Hypothalamus (tissue), 51 donors: ENCODE results near the gene GYPA.
"Not testable (repeated sequence)": the region's sequence is repeated elsewhere in the genome, so short reads cannot be mapped to it uniquely, and the experiment has no call there.

Experiments used
- DNase-seq, 51 donors: peaks; one replicate each; lab custom pipeline; 2025; lab: John Stamatoyannopoulos, UW

GYPA gene

DNA sequence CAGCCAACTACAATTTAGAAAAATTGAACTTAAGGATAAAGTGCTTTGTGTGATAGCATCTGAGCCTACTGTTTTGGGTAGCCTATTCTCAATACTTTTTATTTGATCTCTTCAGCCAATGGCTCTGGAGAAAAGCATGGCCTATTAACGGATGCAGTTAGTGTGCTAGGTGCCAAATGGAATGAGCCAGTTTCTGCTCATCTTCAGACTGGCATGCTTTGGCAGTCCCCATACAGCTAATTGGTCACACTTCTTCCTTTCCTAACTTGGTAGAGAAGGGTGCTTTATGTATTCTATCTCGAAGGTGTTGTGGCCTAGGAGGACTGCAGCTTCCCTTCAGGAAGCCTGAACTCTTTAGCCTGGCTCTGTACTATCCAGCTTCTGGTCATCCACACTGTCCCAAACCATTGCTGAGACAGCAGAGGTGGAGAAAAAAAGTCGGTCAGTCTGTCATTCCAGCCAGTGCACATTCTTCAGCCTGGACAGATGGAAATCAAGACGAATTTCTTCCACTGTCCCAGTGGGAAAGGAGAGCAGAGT lies 11.1 kb downstream of the GYPA start:
- DNase-seq = not testable (repeated sequence)

DNA sequence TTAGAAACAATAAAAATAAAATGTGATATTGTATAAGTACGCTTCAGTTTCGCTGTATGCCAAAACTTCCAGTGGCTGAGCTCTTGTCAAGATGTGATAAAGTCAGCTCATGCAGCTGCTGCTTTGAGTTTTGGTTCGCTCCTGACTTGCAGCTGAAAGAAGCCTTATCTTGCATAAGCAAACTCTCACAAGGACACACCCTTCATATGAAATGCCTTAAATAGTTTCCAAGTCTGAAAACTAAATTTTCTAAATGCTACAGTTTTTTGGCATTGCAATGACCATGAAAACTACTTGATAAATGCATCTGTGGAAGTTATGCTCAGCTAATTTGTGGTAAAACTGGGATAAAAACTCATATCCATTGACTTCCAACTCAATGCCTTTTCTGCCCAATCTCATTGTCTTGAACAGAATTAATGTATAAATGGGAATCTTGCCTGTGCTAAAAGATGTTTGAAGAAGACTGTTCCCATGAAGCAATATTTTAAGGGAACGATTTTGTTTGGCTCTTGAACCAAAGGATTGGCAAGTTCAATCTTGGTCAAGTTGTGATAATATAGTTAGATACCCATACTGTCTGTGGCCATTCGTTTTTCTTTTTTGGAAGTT lies 11.7 kb downstream of the GYPA start:
- DNase-seq = not testable (repeated sequence)

DNA sequence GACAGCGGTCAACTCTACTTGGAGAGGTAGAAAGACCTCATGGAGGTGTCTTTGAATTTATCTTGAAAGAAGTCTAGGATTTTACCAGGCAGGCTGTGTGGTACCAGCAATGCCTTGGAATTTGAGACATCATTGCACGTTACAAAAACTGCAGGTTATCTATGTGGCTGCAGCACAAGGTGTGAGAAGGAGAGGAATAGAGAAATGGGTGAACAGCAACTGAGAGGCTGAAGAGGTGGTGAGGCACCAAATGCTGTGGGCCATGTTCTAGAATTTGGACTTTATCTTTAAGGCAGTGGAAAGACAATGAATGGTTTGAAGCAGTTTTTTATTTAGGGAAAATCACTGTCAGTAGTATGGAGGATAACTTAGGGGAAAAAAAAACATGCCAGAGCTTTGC lies 15.4 kb downstream of the GYPA start:
- DNase-seq = not testable (repeated sequence)

DNA sequence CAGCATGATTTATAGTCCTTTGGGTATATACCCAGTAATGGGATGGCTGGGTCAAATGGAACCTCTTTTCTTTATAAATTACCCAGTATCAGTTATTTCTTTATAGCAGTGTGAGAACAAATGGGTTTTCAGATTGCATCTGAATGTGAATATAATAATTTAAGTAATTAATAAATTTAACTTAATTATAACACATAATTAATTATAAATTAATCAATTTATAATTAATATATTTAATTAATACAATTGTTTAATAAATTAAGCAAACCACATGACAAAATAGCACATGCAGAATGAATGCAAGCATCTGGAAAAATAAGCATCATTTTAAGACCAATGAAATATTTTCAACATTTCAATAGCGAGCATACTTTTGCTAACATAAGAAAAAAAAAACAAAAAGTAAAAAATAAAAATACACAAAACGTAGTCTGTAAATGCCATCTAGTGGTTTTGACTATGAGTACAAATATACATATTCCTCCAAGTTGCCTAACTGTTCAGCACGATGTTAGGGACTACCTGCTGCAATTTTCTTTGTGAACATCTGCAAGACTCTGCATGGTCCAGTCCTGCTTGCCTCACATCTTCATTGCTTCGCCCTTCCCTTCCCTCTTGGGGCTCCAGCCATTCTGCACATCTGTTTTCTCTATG lies 16.4 kb downstream of the GYPA start:
- not testable (repeated sequence) for DNase-seq

DNA sequence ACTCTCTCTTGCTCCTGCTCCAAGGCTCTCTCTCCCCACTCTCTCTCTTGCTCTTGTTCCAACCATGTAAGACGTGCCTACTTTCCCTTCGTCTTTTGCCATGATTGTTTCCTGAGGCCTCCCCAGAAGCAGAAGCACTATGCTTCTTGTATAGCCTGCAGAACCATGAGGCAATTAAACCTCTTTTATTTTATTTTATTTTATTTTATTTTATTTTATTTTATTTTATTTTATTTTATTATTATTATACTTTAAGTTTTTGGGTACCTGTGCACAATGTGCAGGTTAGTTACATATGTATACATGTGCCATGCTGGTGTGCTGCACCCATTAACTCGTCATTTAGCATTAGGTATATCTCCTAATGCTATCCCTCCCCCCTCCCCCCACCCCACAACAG lies 17.2 kb downstream of the GYPA start:
- DNase-seq = not testable (repeated sequence)

DNA sequence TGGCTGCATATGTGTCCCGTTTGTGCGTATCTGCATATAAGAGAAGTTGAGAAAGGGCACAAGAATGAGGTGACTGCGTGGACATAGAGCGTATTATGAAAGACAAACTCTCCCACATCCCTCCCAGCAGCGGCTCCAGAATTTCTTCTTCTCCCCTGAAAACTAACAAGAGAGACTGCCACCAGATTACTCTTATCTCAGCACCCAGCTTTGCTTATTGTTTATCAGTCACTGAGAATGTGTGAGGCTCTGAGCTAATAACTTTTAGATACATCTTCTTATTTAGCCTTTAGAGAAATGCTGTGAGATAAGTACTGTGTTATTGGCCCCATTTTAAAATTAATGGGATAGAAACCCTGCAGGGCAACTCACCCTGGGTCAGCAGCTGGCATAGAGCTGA lies 20.8 kb downstream of the GYPA start:
- DNase-seq = not testable (repeated sequence)

DNA sequence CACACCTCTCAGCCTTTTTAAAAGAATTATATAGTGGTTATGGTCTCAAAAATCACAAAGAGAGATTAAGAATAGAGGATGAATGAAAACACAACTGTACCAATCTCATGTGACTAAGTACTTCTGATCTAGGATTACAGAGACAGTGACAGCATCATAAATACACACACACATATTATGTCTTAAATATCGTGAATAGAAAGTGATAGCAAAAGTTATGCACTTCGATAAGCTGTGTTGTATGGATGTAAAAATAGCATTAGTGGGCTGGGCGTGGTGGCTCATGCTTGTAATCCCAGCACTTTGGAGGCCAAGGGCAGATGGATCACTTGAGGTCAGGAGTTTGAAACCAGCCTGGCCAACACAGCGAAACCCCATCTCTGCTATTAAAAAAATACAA lies 25.0 kb downstream of the GYPA start:
- no peak for DNase-seq

DNA sequence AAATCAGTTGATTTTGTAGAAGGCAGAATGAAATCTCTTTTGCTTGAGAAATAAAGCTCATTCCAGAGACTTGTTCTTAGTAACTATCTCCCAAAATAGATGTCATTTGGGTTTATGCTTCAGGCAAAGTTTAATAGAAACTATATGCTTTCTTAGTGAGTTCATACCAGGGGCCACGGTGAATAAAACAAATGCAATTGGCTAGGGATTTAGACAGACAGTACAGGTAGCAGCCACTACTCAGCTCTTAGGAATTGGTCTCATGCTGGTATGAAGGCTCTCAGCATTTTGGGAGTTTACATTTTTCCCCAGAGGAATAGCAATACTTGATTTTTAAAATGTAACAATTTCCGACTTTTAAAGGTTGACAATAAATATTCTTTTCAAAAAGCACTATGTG lies 27.0 kb downstream of the GYPA start:
- DNase-seq = no peak

DNA sequence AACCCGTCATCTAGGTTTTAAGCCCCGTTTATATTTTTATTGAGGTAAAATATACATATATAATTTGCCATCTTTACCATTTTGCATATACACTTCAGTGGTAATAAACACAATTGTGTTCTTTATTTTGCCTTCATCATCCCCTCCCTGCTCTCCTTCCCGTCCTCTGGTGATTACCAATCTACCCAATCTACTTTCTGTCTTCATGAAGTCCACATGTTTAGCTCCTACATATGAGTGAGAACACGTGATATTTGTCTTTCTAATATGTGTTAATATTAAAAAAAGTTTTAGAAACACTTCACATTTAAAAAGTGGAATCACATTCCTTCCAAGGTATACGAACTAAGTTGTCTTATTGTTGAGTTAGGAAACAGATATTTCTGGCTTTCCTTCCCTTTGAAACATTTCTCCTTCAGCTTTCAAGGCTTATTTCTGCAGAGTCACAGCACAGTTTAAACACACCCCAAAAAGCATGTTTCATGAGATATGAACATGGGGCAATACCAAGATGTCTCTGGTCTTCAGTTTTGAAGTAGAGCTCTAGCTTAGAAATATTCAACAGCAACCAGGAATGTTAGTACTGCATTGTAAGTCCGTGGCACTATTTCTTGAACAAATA lies 35.9 kb downstream of the GYPA start:
- no peak for DNase-seq

DNA sequence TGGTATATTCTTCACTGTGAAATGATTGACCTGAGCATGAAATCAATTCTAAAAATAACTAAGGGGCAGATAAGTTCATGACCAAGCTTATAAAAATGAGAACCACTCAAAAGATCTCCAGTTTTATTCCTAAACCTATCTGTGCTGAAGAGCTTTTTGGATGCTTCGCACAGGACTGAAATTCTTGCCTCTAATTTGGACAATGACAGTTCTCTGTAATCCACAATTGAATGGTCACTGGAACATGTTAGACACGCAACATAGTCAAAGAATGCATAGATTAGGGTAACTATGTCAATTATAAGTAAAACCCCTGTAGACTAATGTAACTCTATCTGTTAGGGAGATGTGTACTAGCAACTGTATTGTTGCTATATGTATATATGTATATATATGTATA lies 42.7 kb downstream of the GYPA start:
- DNase-seq = not testable (repeated sequence)

DNA sequence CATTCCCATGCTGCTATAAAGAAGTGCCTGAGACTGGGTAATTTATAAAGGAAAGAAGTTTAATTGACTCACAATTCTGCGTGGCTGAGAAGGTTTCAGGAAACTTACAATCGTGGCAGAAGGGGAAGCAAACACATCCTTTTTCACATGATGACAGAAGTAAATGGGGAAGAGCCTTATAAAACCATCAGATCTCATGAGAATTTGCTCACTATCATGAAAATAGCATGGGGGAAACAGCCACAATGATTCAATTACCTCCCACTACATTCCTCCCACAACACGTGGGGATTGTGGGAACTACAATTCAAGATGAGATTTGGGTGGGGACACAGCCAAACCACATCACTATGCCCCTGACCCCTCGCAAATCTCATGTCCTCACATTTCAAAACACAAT lies 46.5 kb downstream of the GYPA start:
- DNase-seq = not testable (repeated sequence)

DNA sequence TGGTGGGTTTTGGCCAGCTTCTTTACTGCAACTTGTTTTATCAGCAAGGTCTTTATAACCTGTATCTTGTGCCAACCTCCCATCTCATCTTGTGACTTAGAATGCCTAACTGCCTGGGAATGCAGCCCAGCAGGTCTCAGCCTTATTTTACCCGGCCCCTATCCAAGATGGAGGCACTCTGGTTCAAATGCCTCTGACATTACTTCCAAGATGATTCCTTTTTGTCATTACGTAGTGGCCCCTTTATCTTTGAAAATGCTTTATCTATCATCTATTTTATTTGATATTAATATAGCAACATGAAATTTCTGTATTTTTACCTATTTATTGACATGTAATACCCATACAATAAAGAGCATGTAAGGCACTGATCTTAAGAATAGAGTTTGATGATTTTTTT lies 49.3 kb downstream of the GYPA start:
- not testable (repeated sequence) for DNase-seq

DNA sequence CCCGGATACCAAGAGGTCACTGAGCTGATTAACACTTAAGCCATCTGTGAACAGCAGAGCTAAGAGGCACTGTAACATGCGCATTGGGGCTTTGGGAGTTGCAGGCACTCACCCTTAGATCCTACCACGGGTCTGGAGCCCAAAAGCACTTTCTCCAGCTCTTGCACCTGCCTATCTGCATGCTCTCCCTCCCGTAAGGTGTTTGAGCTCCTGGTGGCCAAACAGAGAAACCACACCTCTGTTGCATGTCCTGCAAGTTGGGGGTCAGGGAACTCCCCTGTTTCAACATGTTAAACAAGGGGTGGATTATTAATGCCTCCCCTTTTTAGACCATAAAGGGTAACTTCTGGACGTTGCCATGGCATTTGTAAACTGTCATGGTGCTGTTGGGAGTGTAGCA lies 49.8 kb downstream of the GYPA start:
- no peak for DNase-seq

DNA sequence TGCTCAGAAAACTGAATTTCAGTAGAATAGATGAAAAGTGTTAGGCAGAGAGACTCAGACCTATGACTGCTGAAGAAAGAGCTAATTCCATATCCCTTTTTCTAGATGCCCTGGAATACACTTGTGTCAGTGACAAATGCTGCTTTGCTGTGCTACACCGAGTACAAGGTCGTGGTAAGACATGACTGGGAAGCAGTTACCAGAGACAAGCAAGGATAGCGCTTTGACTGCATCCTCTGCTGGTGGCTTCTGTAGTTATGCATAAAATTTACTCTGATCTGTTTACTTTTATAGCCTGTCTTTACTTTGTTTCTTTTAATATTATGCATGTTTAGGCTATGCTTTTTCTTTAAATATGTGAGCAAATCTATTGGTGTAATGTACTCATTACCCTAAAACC lies 58.5 kb downstream of the GYPA start:
- DNase-seq = not testable (repeated sequence)

DNA sequence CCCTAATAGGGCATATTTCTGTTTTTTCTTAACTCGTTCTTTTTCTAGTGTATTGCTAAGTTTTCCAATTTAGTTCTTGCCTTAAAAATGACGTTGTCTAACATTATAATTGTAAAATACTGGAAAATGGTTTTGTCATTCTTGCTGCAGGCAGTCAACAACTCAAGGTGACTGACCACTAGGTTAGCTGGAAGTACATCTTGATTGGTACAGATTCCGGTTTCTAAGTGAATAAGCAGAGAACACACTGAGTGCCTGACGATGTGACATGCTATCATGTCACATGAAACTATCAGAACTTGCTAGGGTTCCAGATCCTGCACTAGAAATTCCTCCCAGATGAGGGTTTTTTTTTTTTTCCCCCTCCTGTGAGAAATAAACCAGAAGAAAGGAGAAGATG lies 60.4 kb downstream of the GYPA start:
- not testable (repeated sequence) for DNase-seq

DNA sequence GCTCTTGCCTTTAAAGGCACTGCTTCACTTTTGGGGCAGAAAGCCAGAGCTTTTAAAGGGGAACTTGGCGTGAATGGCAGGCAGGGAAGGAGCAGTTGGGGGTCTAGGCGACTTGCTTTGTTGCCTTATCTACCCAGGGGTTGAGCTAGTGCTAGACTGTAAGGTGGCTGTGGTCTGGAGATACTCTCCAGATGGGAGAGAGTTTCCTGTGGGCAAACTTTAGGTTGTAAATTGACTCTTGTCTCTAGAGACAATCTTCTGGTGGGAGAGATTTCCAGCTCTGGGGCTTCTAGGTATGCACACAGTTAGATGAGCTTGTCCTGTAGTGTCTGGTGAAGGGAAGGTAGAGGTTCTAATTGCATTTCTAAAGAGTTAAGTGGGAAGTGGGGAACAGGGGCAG lies 61.8 kb downstream of the GYPA start:
- DNase-seq = not testable (repeated sequence)

DNA sequence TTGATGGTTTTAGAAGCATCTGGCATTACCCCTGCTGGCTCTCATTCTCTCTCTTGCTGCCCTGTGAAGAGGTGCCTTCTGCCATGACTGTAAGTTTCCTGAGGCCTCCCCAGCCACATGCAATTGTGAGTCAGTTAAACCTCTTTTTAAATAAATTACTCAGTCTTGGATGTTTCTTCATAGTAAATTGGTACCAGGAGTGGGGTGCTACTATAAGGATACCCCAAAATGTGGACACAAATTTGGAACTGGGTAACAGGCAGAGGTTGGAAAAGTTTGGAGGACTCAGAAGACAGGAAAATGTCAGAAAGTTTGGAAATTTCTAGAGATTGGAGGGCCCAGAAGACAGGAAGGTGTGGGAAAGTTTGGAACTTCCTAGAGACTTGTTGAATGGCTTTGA lies 79.0 kb downstream of the GYPA start:
- DNase-seq = not testable (repeated sequence)

DNA sequence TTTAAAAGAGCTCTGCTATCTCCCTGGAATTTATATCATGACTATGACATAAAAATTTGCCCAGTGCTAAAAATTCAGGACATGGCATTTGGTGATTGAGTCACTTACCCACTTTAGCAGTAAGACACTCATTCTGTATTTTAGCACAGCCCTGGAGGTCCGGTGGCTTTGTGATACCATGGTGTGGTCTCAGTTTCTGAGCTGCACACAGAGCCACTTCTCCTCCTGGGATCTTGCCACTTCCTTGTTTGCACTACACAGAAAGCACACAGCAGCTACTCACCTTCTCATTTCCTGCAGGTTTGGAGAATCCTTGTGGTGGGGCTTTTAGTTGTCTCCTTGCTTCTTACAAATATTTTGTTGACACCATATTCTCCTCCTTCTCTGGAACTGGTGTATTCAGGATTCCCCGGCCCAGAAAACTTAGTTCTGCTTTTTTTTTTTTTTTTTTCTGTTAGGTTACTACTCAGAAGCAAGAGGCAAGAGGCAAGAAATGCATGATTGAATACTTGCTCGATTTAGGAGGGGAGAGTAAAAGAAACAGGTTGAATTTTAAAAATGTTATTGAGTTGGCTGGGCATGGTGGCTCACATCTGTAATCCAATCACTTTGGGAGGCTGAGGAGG lies 80.2 kb downstream of the GYPA start:
- DNase-seq = not testable (repeated sequence)
